ENCODE measurements around the gene JUN.

- TF ChIP-seq CTCF (conservative IDR thresholded peaks at IDR 0.05; ENCODE audit: low read length) (no peak), EZH2phosphoT487 (IDR thresholded peaks at IDR 0.05; ENCODE audit: borderline replicate concordance) (no peak)
These were observed 7.3 kb upstream of the JUN start for GRCh38 chr1:58791106-58791505.

All from Loucy (cell line).